IMR-90 (cell line): ENCODE results near the gene ATP2B1.

ENCODE experiments used
- MXI1 ChIP-seq: IDR thresholded peaks from 2 replicates; pipeline ENCODE4 v1.6.1; 2012; ENCODE audit warnings: low read depth, mild to moderate bottlenecking, low read length, moderate library complexity, borderline replicate concordance
- TF ChIP-seq, protein P1 (sequence below): fragments of 150-350 bp; IDR thresholded peaks from 2 replicates; pipeline ENCODE4 v1.6.1; 2017; ENCODE audit warnings: mild to moderate bottlenecking, antibody characterized with exemption, low read length, low read depth
- TF ChIP-seq, protein P2 (sequence below): conservative IDR thresholded peaks from 2 replicates; pipeline ENCODE4 v1.5.1; 2012; ENCODE audit warnings: mild to moderate bottlenecking, low read depth, low read length, improper control_type of control experiment

DNA sequence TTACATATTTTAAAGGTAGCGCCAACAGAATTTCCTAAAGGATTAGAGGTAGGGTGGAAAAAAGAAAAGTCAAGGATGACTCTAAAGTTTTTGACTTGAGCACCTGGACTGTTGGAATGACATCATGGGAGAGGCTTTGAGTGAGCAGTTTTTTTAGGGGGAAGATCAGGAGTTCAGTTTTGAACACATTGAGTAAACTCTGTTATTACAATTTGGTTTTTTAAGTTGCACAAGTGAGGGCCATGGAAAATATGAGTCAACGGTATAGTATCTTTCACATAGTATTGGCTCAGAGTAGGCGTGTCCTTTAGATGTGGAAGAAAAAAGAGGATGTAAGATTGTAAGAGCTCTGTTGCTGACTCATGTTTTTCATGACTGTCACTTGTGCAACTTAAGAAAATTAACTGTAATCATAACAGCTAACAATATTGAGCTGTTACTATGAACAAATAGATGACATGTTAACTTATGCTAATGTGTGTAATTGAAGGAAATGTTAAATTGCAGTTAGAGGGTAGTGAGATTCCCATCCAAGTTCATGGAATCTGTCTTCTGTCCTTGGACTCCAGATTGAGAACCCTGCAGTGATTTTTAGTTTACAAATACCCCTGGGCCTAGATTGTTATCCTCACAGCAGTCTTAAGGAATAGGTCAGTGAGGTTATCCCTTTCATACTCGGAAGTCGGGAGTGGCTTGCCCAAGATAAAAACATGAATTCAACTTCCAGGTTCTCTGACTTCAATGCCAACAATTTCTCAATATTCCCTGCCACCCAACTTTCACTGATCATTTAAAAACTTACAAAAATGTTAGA, 48.2 kb upstream of the ATP2B1 start:
- TF ChIP-seq, protein P1, sequence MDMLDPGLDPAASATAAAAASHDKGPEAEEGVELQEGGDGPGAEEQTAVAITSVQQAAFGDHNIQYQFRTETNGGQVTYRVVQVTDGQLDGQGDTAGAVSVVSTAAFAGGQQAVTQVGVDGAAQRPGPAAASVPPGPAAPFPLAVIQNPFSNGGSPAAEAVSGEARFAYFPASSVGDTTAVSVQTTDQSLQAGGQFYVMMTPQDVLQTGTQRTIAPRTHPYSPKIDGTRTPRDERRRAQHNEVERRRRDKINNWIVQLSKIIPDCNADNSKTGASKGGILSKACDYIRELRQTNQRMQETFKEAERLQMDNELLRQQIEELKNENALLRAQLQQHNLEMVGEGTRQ = no peak
- TF ChIP-seq, protein P2, sequence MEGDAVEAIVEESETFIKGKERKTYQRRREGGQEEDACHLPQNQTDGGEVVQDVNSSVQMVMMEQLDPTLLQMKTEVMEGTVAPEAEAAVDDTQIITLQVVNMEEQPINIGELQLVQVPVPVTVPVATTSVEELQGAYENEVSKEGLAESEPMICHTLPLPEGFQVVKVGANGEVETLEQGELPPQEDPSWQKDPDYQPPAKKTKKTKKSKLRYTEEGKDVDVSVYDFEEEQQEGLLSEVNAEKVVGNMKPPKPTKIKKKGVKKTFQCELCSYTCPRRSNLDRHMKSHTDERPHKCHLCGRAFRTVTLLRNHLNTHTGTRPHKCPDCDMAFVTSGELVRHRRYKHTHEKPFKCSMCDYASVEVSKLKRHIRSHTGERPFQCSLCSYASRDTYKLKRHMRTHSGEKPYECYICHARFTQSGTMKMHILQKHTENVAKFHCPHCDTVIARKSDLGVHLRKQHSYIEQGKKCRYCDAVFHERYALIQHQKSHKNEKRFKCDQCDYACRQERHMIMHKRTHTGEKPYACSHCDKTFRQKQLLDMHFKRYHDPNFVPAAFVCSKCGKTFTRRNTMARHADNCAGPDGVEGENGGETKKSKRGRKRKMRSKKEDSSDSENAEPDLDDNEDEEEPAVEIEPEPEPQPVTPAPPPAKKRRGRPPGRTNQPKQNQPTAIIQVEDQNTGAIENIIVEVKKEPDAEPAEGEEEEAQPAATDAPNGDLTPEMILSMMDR = no peak
- TF ChIP-seq MXI1 = no peak
